Glomerular visceral epithelial cell (primary cell): ENCODE data around the gene APOD.

Experiments
- DNase-seq: peaks from one replicate; pipeline ENCODE4 v3.0.0-alpha.2; 2016; ENCODE audit errors: extremely low spot score

APOD gene

DNA sequence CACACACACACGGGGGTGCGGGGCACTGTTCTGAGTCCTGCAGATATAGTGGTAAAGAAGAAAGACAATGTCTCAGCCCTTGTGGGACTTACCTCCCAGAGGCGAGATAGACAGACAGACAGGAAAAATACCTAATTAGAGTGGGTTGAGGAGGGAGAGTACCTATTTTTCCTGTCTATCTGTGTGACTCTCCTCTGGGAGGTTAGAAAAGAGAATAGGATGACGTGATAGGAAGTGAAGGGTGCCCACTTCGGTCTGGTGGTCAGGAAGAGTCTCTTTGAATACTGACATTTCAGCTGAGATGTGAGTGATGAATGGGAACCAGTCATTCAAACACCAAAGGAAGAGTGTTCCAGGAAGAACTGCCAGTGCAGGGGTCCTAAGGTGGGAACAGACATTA is 4.1 kb upstream of the APOD start:
- no peak for DNase-seq

DNA sequence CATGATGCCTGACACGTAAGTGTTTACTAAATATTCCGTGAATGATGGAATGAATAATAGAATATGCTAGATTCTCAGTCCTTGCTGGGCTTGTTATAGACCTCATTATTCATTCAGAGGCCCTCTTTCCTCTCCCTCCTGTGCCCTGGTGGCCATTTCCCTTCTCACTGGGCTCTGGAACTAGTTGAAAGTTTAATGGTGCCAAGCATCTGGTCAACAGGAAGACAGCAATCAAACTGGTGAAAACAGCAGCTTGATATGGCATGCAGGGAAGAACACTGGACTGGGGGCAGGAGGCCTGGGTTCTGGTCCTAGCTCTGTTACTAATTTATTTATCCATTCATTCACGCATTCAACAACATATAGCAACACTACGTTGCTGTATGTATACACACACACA is 3.7 kb upstream of the APOD start:
- DNase-seq = no peak

DNA sequence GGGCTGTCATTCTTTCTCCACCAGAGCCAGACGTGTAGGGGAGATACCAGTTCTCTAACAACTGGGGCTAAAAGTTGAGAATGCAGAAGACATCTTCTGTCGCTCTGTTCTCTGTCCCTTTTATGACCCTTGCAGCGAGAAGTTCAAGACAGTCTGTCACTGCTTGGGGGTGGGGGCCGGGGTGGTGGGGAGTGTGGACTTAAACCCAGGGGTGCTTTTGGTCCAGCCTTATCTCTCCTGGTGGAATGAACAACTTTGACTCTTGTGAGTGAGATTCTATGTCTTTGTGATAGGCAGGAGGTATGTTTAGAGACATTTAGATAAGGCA is 767 bp upstream of the APOD start:
- no peak for DNase-seq

- DNase-seq = no peak
Observed at GRCh38 chr3:195582947-195583346, 793 bp downstream of the APOD start.

- no peak for DNase-seq
Observed at GRCh38 chr3:195580744-195581443, 2.8 kb downstream of the APOD start.

DNA sequence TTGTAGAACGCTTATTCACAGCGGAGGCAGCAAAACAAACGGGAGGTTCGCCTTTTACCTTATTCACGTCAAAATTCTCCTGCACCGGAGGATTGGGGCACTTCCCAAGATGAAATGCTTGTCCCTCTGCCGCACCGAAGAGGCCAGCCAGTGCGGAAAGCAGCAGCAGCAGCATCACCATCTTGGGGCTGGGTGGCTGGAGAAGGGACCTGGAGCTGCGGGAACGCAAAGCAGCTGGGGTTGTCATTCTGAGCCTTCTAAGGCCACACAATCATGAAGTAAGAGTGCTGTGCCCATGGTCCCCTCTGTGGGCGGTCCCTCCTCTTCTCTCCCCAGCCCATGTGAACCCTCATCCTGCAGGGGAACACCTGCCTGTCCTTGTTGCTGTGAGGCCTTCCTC is 4.5 kb downstream of the APOD start:
- no peak for DNase-seq

DNA sequence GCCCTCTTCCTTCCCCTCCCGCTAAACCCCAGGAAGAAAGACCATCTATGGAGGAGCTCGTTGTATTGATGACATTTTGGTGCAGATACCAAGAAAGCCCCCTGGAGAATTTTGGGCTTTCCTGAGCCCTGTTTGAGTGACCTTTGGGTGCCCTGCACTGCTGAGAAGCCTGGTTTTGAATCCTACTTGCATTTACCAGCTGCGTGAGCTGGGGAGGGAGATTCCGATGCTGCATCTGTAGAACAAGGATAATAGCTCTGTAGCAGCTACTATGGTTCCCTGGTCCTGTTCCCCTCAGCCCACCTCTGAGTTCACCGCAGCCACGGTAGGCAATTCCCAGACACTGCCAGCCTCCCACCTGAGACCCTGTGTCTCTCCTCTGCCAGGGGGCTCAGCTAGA is 5.2 kb downstream of the APOD start:
- no peak for DNase-seq

- DNase-seq = no peak
Observed at GRCh38 chr3:195577645-195578177, 6.0 kb downstream of the APOD start.

DNA sequence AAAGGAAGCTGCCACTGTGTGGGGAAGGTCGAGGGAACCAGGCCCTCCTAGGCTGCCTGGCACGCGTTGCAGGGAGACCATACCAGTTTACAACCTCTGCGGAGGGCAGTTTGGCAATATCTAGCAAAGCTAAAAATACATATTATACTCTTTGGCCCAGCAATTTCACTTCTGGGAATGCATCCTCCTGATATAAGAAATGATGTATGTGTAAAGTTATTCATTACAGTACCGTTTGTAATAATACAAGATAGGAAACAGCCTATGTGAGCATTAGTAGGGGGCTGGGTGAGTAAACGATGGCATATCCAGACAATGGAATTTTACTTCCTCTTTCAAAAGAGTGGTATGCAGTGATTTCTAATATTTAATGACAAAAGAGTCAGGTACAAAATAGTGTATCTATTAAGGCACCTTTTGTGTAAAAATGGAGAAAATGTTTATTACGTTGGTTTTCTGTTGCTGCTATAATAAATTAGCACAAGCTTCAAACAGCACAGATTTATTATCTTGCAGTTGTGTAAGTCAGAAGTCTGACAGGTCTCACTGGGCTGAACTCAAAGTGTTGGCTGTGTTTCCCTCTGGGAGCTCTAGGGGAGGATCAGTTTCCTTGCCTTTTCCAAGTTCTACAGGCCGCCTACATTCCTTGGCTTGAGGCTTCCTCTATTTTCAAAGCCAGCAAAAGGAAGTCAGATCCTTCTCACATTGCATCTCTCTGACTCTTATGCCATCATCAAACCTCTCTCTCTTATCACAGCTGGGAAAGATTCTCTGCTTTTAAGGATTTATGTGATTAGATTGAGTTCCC is 9.0 kb downstream of the APOD start:
- no peak for DNase-seq

DNA sequence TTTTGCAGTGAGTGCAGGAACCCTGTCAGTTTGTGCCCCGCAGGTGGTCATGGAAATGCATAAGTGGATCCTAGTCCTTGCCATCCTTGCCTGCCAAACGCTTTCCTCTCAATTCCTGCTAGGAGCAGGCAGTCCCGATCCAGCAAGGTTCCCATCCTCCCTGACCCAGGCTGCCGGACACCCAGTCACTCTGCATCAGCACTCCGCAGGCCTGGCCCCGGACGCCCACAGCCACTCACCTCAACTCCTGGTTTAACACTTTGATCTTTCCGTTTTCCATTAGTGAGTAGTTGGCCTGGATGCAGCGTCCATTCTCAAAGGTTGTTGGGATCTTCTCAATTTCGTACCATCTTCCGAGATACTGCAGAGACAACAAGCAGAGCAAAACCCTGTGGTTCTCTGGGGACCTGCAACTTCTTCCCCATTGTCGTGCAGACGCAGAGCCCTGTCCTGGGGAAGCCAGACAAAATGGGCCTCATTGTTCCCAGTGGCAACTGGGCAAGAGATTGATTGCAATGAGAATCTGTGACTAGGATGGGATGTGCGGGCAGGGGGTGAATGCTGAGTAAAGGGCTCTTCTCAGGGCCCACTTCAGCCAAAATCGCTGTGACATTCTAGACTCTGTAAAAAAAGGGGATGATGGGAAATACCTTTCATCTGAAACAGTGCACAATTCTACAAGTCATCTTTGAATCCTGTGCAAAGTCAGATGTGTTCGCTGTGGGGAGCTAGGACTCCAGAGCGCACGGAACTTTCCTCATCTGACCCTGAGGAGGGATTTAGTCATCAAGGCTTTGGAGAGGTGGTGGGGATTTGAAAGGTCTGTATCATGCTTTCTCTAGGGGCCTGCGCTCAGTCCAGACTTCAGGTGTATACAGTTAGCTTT is 9.9 kb downstream of the APOD start:
- DNase-seq = no peak

GRCh38 chr3:195571361-195571760 is 12.4 kb downstream of the APOD start:
- DNase-seq = no peak

GRCh38 chr3:195570912-195571311 is 12.8 kb downstream of the APOD start:
- no peak for DNase-seq

- no peak for DNase-seq
Observed at GRCh38 chr3:195570344-195570743, 13.4 kb downstream of the APOD start.

DNA sequence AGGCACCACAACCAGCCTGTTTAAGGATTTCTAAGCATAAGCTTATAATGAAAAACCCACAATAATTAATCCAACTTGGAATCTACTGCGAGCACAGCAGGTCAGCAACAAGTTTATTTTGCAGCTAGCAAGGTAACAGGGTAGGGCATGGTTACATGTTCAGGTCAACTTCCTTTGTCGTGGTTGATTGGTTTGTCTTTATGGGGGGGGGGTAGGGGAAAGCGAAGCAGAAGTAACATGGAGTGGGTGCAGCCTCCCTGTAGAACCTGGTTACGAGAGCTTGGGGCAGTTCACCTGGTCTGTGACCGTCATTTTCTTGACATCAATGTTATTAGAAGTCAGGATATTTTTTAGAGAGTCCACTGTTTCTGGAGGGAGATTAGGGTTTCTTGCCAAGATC is 15.1 kb downstream of the APOD start:
- DNase-seq = no peak

- no peak for DNase-seq
Observed at GRCh38 chr3:195566797-195567196, 16.9 kb downstream of the APOD start.

- DNase-seq = no peak
Observed at GRCh38 chr3:195565716-195566115, 18.0 kb downstream of the APOD start.

GRCh38 chr3:195563317-195563716 is 20.4 kb downstream of the APOD start:
- DNase-seq = no peak

DNA sequence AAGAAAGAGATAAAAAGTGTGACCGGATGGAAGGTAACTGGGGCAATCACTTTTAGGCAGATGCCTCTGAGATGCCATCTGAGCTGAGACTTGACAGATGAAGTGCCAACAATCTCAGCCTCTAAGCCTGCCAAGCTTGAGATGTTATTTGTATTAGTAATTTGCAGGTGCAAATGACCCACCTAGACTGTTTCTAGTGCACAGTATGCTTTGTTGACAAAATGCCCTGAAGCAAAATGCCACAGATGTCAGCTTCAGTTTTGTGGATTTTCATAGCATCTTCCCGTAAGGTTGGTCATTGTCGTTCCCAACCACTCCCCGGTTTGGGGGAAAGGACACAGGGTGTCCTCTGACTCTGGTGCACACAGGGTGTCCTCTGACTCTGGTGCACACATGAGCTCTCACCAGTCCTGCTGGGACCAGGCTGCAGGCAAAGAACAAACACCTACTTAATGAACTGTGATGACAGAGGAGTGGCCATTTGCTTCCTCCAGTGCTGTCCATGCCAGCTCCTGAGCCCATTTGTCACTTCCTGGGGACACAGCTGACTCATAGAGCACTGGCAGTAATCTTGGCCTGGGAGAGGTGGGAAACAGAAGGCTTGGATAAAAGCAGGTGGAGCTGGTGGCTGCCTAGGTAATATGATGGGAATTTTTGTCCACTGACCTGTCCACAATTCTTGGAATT is 23.9 kb downstream of the APOD start:
- no peak for DNase-seq

GRCh38 chr3:195558602-195559001 is 25.1 kb downstream of the APOD start:
- DNase-seq = peak; percentile 22

GRCh38 chr3:195557322-195557721 is 26.4 kb downstream of the APOD start:
- no peak for DNase-seq

DNA sequence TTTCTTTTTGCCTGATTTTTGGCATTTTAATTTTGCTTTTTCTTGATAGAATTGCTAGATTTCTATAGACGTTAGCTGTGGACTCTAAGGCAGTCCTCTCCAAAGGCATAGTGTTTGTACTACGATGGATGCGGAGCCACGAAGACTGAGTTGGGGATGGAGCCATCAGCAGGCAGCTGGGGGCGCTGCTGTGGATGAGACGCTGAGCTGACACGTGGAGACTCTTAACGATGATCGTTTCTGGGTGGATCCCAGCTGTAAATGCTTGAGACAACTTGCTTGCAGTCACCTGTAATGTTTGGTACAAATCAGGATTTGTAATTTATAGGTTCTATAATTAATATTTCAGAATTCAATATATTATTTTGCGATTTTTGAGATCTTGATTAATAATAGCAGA is 27.4 kb downstream of the APOD start:
- no peak for DNase-seq

DNA sequence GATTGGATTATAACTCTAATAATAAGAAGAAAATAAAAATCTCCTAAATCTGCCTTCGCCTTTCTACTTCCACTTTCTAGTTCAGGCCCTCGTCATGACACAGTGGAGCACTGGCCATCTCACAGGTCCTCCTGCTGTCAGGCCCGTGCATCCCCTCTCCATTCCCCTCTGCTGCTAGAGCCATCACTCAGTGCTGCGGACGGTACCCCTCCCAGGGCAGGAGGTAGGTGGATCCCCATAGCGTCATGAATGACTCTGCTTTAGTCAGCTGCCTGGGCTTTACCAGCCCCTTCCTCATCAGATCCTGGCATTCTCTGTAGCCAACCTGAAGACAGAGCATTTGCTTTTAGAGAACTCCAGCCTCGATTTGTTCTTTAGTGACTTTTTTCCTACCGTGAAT is 28.6 kb downstream of the APOD start:
- DNase-seq = no peak
